Midbrain (tissue), 1 donor: ENCODE results near the gene MACROH2A1.
A peak's percentile ranks its signal among the peaks of the same experiment; 100 is the strongest.

ENCODE experiments used
- DNase-seq: peaks from one replicate; lab custom pipeline; 2025; lab: John Stamatoyannopoulos, UW

MACROH2A1 gene

DNA sequence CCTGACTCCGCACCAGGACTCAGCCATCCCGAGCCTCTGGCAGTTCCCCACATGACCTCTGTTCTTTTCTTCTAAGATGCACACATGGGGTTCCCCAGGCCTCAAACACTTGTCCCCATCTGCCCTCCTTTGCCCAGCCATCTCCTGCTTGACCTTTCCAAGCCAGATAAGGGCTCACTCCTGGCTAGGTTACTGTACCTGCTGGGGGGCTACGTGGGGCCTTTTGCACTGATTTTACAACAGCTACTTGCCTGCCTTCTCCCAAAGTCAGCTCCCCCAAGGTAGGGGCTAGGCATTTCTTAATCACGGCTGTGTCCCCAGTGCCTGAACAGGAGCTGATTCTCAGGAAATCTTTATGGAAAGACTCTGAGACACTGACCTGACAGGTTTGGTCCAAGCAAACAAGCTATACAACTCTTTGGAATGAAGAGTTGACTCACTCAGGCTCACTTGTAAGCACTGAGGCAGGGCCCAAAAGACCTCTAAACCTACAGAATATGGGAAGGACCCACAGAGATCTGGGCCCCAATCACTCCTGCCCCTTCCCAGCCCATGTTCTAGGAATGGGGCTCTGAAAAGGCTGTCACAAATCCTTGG is 2.5 kb downstream of the MACROH2A1 start:
- DNase-seq, result no peak

- DNase-seq, result no peak
Measured at GRCh38 chr5:135395866-135396265, 3.2 kb downstream of the MACROH2A1 start.

- DNase-seq, result no peak
Measured at GRCh38 chr5:135395451-135395850, 3.6 kb downstream of the MACROH2A1 start.

- DNase-seq, result no peak
Measured at GRCh38 chr5:135394095-135394494, 4.9 kb downstream of the MACROH2A1 start.

DNA sequence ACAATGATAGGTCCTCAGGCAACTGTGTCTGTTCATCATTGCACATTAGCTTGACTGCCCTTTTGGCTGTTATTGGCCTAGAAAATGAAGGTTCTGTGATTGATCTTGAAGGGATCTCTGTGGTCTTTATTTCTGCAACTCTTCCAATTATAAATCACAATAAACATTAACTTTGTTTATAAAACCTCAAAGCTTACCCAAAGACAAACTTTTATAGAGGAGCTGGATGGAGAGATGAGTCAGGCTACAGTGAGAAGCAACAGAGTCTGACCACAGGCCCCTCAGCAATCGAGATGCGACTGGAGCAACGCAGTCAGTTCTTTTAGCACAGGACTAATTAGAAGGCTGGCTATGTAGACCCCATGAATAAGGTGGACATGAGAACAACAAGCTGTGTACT is 5.3 kb downstream of the MACROH2A1 start:
- no peak for DNase-seq

DNA sequence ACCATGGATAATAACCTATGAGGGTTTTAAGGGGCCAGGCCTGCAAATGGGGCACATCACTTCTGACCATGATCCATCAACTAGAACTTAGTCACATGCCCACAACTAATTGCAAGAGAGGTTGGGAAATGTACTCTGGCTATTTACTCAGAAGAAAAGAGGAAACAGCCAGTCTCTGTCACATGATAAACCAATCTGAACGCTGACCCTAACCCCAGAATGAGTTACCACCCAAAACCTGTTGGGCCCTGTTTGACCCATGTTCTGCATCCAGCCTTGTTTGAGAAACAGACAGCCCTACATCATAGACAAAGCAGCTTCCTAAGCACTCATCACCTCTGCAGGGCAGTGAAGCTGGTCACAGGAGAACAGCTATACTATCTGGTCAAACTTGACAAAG is 5.8 kb downstream of the MACROH2A1 start:
- DNase-seq, result peak; percentile 2

- peak; percentile 35 for DNase-seq
Measured at GRCh38 chr5:135392256-135392655, 6.8 kb downstream of the MACROH2A1 start.

DNA sequence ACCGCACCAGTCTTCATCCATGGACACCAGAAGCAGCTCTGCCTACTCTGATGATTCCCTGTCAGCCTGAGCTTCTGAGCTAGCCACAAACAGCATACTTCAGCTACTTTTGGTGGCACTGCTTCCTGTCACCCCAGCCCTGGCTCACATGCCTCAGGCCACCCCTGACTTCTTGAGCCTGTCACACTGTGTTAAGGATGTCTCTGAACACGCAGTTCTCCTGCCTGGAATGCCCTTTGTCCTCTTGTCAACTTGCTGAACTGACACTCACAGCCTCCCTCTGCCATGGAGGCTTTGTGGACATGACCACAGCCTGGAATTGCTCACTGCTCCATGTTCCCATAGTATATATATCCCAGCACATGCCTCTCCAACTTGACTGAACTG is 7.2 kb downstream of the MACROH2A1 start:
- no peak for DNase-seq

- no peak for DNase-seq
Measured at GRCh38 chr5:135391116-135391868, 7.7 kb downstream of the MACROH2A1 start.

DNA sequence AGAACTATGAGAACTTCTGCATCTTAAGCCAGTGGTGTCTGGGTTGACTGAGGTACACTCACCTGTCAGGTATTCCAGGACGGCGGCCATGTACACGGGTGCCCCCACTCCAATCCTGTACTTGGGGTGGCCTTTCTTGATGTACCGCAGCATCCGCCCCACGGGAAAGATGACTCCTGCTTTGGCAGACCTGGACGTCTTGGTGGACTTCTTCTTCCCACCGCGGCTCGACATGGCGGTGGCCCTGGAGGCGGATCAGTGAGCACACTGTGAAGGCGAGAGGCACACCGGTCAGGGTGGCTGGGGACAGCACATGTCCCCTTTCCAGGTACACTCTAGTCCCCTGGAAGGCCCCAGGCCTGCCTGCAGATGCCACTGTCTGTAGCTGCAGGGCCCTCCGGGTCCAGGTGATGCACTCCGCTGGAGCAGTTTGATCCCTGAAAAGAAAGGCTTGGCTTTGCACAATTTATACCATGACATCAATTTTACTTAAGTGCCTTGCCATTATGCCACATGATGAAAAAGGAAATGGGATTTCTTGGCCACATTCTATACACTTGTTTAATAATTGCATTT is 10.1 kb downstream of the MACROH2A1 start:
- no peak for DNase-seq

- no peak for DNase-seq
Measured at GRCh38 chr5:135387629-135387960, 11.4 kb downstream of the MACROH2A1 start.

DNA sequence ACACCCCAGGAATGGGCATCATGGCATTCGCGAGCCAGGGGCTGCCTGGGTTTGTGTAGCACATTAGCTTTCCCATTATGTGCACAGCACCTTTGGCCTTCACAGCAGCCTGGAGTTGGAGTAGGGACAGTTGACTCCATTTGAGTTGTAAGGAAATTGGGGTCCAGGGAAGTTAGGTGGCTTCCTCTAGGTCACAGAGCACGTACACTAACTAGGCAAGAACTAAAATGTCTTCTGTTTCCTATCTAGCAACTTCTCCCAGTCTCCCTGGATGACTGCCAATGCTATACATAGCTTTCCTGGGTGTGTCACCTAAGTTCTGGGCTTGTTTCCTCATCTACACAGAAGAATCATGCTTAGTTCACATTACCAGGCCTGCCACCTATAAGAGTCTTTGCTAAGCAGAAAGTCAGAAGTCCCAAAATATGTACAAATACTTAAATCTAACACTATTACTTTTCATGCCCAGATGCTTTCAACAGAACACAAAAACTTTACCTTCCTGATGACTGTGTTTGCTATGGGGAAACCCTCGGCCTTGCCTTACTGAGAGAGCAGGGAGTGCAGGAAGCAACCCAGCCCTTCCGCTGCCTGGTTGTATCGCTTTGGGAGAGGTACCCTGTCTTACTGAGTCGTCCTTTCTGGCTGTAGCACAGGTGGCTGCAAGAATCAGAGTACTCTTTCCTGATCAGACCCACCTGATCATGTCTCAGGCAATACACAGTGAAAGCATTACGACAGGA is 12.0 kb downstream of the MACROH2A1 start:
- DNase-seq, result peak; percentile 9

- no peak for DNase-seq
Measured at GRCh38 chr5:135386096-135386495, 12.9 kb downstream of the MACROH2A1 start.

- DNase-seq, result no peak
Measured at GRCh38 chr5:135385576-135385975, 13.5 kb downstream of the MACROH2A1 start.

- no peak for DNase-seq
Measured at GRCh38 chr5:135384898-135385297, 14.1 kb downstream of the MACROH2A1 start.

DNA sequence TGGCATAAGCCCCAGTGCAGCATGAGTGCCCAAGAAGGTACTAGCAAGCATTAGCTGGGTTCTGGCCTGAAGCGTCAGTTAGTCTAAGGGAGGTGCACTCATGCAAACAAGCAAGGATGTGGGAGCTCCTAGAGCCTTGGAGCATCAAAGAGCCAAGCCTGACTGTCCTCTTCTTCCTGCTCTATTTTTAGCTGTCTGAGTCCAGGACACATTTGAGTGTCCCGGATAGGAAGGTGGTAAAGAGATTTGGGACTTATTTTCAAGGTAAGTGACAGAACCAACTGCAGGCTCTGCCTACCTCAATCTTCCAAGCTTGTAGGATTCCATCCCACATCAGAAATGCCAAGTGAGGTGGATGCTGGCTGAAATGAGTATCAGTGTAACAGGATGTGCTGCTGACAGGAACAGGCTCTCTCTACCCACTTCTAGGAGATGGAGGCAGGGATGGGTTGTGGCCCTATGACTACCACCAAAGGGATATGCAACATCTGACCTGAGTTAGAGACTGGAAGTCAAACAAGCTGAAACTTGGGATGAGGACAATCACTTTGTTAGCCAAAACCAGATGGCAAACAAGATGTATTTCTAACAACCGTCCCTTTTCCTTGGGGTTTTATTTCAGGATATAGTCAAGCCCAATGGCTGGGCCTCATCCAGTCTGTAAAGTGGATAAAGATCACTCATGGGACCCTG is 15.1 kb downstream of the MACROH2A1 start:
- no peak for DNase-seq

GRCh38 chr5:135382981-135383380 is 16.1 kb downstream of the MACROH2A1 start:
- no peak for DNase-seq

GRCh38 chr5:135382106-135382790 is 16.8 kb downstream of the MACROH2A1 start:
- DNase-seq, result no peak

DNA sequence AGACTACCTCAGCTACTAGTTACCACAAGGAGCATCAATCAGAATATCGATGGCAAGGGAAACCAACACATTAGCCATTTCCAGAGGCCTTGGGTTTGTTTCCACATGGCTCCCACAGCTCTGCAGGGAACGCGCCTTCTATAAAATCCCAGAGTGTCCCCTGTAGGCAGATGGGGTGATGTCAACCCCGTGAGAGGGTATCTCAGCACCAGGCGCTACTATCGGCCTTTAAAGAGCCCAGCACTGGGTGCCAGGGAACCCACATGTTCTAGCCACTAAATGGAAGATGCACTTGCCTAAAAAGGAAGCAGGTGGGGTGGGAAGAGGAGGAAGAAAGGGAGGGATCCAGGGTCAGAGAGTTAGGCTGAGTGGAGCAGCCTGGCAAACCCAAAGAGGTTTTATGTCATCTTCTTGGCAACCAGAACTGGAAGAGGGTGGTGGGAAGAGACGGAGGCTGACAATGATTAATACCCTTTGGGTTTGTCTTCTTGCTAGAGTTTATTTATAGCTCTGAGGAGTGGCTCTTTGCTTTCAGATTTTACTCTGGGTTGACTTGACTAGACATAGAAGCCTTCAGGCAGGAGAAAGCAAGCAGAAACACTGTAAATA is 19.9 kb downstream of the MACROH2A1 start:
- DNase-seq, result no peak

DNA sequence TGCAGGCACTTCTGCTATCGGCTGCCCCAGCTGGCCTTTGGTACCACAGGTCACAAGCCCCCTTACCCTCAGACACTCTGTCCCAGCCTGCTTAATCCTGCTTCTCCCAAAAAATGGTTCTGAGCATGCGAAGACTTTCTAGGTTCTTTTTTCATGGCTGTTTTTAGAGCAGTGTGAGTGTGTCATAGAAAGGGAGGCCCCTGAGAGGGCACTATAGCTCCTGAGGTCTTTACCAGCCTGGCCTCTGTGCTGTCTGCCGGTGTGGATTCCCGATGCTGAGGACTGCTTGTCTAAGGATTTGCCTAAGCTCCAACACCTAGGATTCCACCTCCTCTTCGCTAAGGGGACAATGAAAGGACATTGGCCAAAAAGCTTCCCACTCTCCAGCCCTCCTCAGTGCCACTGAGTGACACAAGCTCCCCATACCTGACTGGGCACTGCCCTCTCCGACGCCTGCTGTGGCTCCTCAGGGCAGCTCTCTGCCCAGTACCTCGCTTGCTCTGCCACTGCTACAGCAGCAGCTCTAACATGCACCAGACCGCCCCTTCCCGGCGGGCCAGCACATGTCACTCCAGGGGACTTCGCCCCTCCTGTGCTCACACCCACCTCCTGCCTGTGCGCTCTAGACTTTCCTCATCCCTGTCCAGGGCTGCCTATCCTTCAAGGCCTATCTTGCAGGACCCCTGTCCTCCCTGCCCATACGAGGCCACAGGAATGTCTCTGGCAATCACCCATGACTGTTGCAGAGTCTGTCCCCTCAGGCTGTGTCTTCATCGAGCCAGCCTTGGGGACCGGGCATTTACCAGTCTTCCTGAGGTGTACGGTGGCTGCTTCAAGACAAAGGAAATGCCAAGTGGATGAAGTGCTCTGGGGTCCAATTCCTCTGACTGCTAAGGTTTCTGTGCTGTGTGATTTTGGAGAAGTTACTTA is 21.0 kb downstream of the MACROH2A1 start:
- DNase-seq, result no peak
